H1 (cell line): Measurements from ENCODE around the gene GREM2. TPM values are rescaled to one million over a fixed set of nuclear protein-coding genes. Genes with fewer than 3 reads are reported as not detected.

Source experiments
- CBX5 ChIP-seq: fragments of 300-800, 300-1000 bp; sonication (generic); IDR thresholded peaks from 2 replicates; pipeline ENCODE4 v1.7.1; 2016; ENCODE audit warnings: antibody characterized with exemption, low read length, low read depth
- CREB1 ChIP-seq: IDR thresholded peaks from 2 replicates; pipeline ENCODE4 v1.6.1; 2012; ENCODE audit warnings: inconsistent platforms
- CTBP2 ChIP-seq: IDR thresholded peaks from 2 replicates; pipeline ENCODE4 v1.7.0; 2011; ENCODE audit warnings: borderline replicate concordance, mild to moderate bottlenecking, moderate library complexity, mixed read lengths, low read length; ENCODE audit not compliant: insufficient read depth, insufficient read length
- EGR1 ChIP-seq: IDR thresholded peaks from 2 replicates; pipeline ENCODE4 v1.6.1; 2011; ENCODE audit warnings: low read depth, low read length, borderline replicate concordance
- SIRT6 ChIP-seq: IDR thresholded peaks from one replicate; pipeline ENCODE4 v1.7.1; 2012; ENCODE audit warnings: low read length, inconsistent platforms
- TCF12 ChIP-seq: IDR thresholded peaks from 2 replicates; pipeline ENCODE4 v1.6.1; 2011; ENCODE audit warnings: low read depth, mild to moderate bottlenecking, low read length
- polyA plus RNA-seq, 7 experiments: library from polyadenylated mRNA; depleted of rRNA in 3 of 7; stranded (reverse) in 5 of 7; unstranded in 2 of 7; fragments of >200 nt in 5 of 7; fragments of 200-250 nt in 2 of 7; gene quantifications; 1 replicate in 5 of 7; 2 replicates in 1 of 7; 4 replicates in 1 of 7; pipeline versions ENCODE4 v1.2.1 to v1.2.3, GENCODE V29; 2011 to 2013; ENCODE audit warnings: missing spikeins in 2 of 7, mixed read lengths in 2 of 7
- total RNA-seq: library from RNA; stranded (reverse); fragmentation: NEBNext Ultra II Directional; extraction: Animal tissue kit (Norgen Biotek cat#: 25700); gene quantifications from 2 replicates; pipeline ENCODE4 v1.2.1, GENCODE V29; 2021
- TF ChIP-seq, protein P1 (sequence below): IDR thresholded peaks from 2 replicates; pipeline ENCODE4 v1.6.1; 2012; ENCODE audit warnings: inconsistent platforms

GREM2 gene
- total and polyA plus RNA-seq, 2 of the 8 experiments (the other 6 are each of a cell fraction or from before 2014, with no cell fraction given): 0.05 TPM; not detected in 1

DNA sequence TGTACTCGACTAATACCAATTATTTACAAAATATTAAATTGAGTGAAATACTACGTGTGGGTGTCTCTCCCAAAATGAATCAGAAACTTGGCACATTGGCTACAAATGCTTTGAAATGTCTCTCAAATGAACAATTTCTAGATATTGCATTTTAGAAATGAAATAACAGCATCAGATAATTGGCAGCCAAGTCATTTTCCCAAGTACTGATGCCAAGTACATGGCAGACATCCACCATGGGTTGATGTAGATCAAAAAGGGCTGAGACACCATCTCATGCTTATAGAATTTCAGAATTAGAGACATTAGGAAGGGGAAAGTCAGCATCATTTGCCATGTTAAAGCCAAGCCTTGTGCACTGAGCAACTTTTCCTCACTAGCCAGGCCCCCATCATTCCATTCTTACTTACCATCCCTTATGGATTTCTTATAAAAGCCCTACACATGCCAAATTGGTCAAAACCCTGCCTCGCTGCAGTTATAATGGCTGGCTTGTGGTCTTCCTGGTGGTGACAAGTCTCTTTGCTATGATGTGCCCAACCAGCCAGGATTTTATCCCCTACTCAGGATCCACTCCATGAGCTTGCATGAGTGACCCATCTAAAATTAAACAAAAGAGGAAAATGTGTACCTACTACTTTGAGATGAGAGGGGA lies 73.1 kb downstream of the GREM2 start (continued):
- TF ChIP-seq CBX5 (no peak), CREB1 (no peak), EGR1 (no peak), CTBP2 (no peak), TCF12 (no peak), SIRT6 (no peak)
- TF ChIP-seq, protein P1, sequence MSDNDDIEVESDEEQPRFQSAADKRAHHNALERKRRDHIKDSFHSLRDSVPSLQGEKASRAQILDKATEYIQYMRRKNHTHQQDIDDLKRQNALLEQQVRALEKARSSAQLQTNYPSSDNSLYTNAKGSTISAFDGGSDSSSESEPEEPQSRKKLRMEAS: no peak
- TF ChIP-seq, all 59 proteins: peak for 0
